ENCODE measurements around the gene TRIM59. TPM values are rescaled to one million over a fixed set of nuclear protein-coding genes. Genes with fewer than 3 reads are reported as not detected.

Gene TRIM59, protein sequence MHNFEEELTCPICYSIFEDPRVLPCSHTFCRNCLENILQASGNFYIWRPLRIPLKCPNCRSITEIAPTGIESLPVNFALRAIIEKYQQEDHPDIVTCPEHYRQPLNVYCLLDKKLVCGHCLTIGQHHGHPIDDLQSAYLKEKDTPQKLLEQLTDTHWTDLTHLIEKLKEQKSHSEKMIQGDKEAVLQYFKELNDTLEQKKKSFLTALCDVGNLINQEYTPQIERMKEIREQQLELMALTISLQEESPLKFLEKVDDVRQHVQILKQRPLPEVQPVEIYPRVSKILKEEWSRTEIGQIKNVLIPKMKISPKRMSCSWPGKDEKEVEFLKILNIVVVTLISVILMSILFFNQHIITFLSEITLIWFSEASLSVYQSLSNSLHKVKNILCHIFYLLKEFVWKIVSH
- 10 to 100 TPM; 15.2 to 32.1 TPM for total RNA-seq
- total RNA-seq = 17.1 to 35.0 reads per million in 2 donors

GRCh38 chr3:160449636-160450598 is at the start of gene TRIM59:
TRIM59 (minus strand) TSS chr3:160449786; CDS start chr3:160439183, 10,603 bp downstream.
- Mint-ChIP-seq H3K4me3 (peak within 1 kb of the TSS; percentile 100), H3K27me3 (no peaks in the 10 kb centered on the region), H3K27ac (peak within 1 kb of the TSS; percentile 95), H3K36me3 (ENCODE audit: low read depth) (no peaks in the 10 kb centered on the region), H3K4me1 (peaks cover 22% of the 10 kb centered on the region)
- no peaks in the 10 kb centered on the region for H3K9me3 ChIP-seq (ENCODE audit: control insufficient read depth, low read length, poor library complexity, severe bottlenecking)
- DNase-seq (peak; percentile 94 to 96 (median 95)), ATAC-seq (peak; percentile 96)

DNA sequence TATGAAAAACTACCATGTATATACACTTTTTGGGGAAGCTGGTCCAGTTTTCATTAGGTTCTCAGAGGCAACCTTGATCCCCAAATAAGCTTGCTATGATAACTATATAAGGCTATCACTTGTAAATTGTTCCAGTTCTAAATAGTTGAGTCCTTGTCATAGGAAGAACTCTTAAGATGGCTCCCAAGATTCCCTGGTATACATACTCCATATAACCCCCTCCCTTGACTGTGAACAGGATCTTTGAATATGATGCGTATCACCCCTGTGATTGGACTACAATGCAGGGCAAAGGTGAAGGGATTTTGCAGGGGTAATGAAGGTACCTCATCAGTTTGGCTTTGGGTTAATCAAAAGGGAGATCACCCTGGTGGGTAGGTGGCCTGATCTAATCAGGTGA is 48.6 kb upstream of the TRIM59 start:
- Mint-ChIP-seq H3K27me3 (no peaks in the 10 kb centered on the region), H3K36me3 (ENCODE audit: low read depth) (peaks cover 3% of the 10 kb centered on the region), H3K4me1 (peaks cover 4% of the 10 kb centered on the region), H3K27ac (no peak overlapping the region), H3K4me3 (no peak overlapping the region)
- DNase-seq = no peak
- no peaks in the 10 kb centered on the region for H3K9me3 ChIP-seq (ENCODE audit: control insufficient read depth, low read length, poor library complexity, severe bottlenecking)
- ATAC-seq = no peak

DNA sequence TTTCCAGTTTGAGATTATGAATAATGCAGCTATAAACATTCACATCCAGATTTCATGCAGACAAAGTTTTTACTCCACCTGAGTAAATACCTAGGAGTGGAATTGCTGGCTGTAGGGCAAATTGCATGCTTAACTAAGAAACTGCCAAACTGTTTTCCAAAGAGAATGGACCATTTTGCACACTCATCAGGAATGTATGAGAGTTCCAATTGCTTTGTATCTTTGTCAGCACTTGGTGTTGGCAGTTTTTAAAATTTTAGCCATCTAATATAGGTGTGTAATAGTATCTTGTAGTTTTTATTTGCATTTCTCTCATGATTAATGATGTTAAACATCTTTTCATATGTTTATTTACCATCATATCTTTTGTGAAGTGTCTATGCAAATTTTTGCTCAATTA is 40.6 kb upstream of the TRIM59 start:
- H3K27me3 Mint-ChIP-seq = no peaks in the 10 kb centered on the region
- H3K36me3 Mint-ChIP-seq (ENCODE audit: low read depth) = no peaks in the 10 kb centered on the region
- H3K4me3 Mint-ChIP-seq = no peak overlapping the region
- H3K9me3 ChIP-seq (ENCODE audit: control insufficient read depth, low read length, poor library complexity, severe bottlenecking) = no peaks in the 10 kb centered on the region
- ATAC-seq (no peak), DNase-seq (no peak)
- H3K27ac Mint-ChIP-seq = no peak overlapping the region
- peaks cover 8% of the 10 kb centered on the region for H3K4me1 Mint-ChIP-seq

DNA sequence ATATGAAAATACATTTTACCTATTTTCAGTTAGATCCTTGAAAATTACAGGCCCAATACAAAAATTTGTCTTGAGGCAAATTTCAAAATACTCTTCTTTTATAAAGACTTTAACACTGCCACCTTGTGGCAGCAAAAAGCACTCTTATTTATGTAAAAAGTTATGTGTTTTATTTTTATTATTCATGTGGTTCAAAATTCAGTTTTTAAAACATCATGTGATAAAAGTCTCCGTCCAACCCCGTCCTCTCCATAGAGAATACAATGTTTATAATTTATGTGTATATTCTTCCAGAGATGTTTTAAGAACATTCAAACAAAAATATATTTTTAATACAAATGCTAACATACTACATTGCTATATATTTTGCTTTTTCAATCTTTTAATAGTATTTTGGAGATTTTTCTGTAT is 36.9 kb upstream of the TRIM59 start:
- no peaks in the 10 kb centered on the region for H3K9me3 ChIP-seq (ENCODE audit: control insufficient read depth, low read length, poor library complexity, severe bottlenecking)
- Mint-ChIP-seq H3K27ac (no peak overlapping the region), H3K27me3 (peaks cover 20% of the 10 kb centered on the region), H3K36me3 (ENCODE audit: low read depth) (peaks cover 2% of the 10 kb centered on the region), H3K4me1 (peaks cover 7% of the 10 kb centered on the region), H3K4me3 (no peak overlapping the region)
- ATAC-seq (no peak), DNase-seq (no peak)

- Mint-ChIP-seq H3K4me1 (peaks cover 7% of the 10 kb centered on the region), H3K27ac (peak overlapping the region; percentile 53), H3K4me3 (no peak overlapping the region), H3K36me3 (ENCODE audit: low read depth) (peaks cover 2% of the 10 kb centered on the region), H3K27me3 (peaks cover 26% of the 10 kb centered on the region)
- ATAC-seq (no peak), DNase-seq (no peak)
- no peaks in the 10 kb centered on the region for H3K9me3 ChIP-seq (ENCODE audit: control insufficient read depth, low read length, poor library complexity, severe bottlenecking)
These were observed 33.2 kb upstream of the TRIM59 start for GRCh38 chr3:160482796-160483195.

- Mint-ChIP-seq H3K27me3 (peaks cover 26% of the 10 kb centered on the region), H3K36me3 (ENCODE audit: low read depth) (peaks cover 2% of the 10 kb centered on the region), H3K4me3 (no peak overlapping the region), H3K4me1 (peaks cover 7% of the 10 kb centered on the region), H3K27ac (peak overlapping the region; percentile 60)
- no peak for ATAC-seq
- no peak for DNase-seq
- H3K9me3 ChIP-seq (ENCODE audit: control insufficient read depth, low read length, poor library complexity, severe bottlenecking) = no peaks in the 10 kb centered on the region
These were observed 32.3 kb upstream of the TRIM59 start for GRCh38 chr3:160481856-160482255.

DNA sequence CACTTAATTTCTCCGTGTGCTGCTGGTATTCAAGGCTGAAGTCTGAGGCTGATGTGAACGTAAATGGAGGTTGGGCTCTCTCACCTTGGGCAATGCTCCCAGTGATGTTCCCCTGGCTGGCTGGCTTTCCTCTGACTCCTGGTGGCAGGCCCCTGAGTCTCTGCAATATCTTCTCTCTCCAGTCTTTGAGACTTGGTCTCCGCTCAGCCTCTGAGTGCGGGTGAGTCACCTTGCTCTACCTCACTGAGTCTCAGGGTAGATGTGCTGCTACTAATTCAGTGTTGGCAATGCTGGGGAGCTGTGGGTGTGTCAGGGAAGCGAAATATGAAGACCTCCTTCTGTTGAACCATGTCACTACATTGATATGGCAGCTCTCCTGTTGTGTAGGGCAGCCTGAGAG is 31.3 kb upstream of the TRIM59 start:
- H3K9me3 ChIP-seq (ENCODE audit: control insufficient read depth, low read length, poor library complexity, severe bottlenecking) = no peaks in the 10 kb centered on the region
- Mint-ChIP-seq H3K4me3 (no peak overlapping the region), H3K27ac (no peak overlapping the region), H3K36me3 (ENCODE audit: low read depth) (peaks cover 2% of the 10 kb centered on the region), H3K4me1 (peaks cover 7% of the 10 kb centered on the region), H3K27me3 (peaks cover 26% of the 10 kb centered on the region)
- no peak for DNase-seq
- ATAC-seq = no peak

- peaks cover 2% of the 10 kb centered on the region for H3K4me1 Mint-ChIP-seq
- peaks cover 31% of the 10 kb centered on the region for H3K27me3 Mint-ChIP-seq
- ATAC-seq = no peak
- H3K27ac Mint-ChIP-seq = no peak overlapping the region
- peaks cover 2% of the 10 kb centered on the region for H3K36me3 Mint-ChIP-seq (ENCODE audit: low read depth)
- H3K4me3 Mint-ChIP-seq = no peak overlapping the region
- DNase-seq = no peak
- H3K9me3 ChIP-seq (ENCODE audit: control insufficient read depth, low read length, poor library complexity, severe bottlenecking) = no peaks in the 10 kb centered on the region
These were observed 29.8 kb upstream of the TRIM59 start for GRCh38 chr3:160479376-160479775.

GRCh38 chr3:160478338-160478737 is 28.8 kb upstream of the TRIM59 start:
- DNase-seq (no peak), ATAC-seq (no peak)
- H3K9me3 ChIP-seq (ENCODE audit: control insufficient read depth, low read length, poor library complexity, severe bottlenecking) = no peaks in the 10 kb centered on the region
- no peak overlapping the region for H3K27ac Mint-ChIP-seq
- no peak overlapping the region for H3K4me3 Mint-ChIP-seq
- no peaks in the 10 kb centered on the region for H3K36me3 Mint-ChIP-seq (ENCODE audit: low read depth)
- peaks cover 20% of the 10 kb centered on the region for H3K27me3 Mint-ChIP-seq
- no peaks in the 10 kb centered on the region for H3K4me1 Mint-ChIP-seq

- H3K27ac Mint-ChIP-seq = peak overlapping the region; percentile 19
- no peak overlapping the region for H3K4me3 Mint-ChIP-seq
- DNase-seq = no peak
- ATAC-seq = no peak
- H3K36me3 Mint-ChIP-seq (ENCODE audit: low read depth) = no peaks in the 10 kb centered on the region
- H3K4me1 Mint-ChIP-seq = no peaks in the 10 kb centered on the region
- peaks cover 16% of the 10 kb centered on the region for H3K27me3 Mint-ChIP-seq
- no peaks in the 10 kb centered on the region for H3K9me3 ChIP-seq (ENCODE audit: control insufficient read depth, low read length, poor library complexity, severe bottlenecking)
These were observed 28.2 kb upstream of the TRIM59 start for GRCh38 chr3:160477750-160478149.

GRCh38 chr3:160475884-160476283 is 26.3 kb upstream of the TRIM59 start:
- Mint-ChIP-seq H3K4me1 (no peaks in the 10 kb centered on the region), H3K27me3 (peaks cover 7% of the 10 kb centered on the region), H3K4me3 (no peak overlapping the region), H3K27ac (no peak overlapping the region), H3K36me3 (ENCODE audit: low read depth) (no peaks in the 10 kb centered on the region)
- ATAC-seq = no peak
- no peak for DNase-seq
- no peaks in the 10 kb centered on the region for H3K9me3 ChIP-seq (ENCODE audit: control insufficient read depth, low read length, poor library complexity, severe bottlenecking)

DNA sequence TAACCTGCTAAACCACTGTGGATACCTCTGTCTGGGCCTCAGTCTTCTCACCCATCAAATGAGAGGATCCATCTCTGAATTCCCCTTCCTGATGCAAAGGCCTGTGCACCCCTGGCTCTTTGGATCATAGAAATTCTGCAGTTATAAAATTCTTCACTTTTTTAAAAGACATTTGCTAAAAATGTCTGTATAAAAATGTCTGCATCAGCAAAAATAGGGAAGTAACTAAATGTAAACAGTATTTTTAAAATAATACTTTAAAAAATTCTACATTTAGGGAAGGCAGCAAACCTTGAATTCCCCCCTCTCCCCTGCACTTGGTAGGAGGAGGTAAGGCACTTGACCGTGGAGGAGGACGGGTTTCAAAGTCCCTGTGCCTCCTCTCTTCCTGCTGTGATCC is 25.6 kb upstream of the TRIM59 start:
- Mint-ChIP-seq H3K27ac (no peak overlapping the region), H3K4me1 (no peaks in the 10 kb centered on the region), H3K4me3 (no peak overlapping the region), H3K36me3 (ENCODE audit: low read depth) (no peaks in the 10 kb centered on the region), H3K27me3 (peaks cover 6% of the 10 kb centered on the region)
- DNase-seq = no peak
- ATAC-seq = no peak
- no peaks in the 10 kb centered on the region for H3K9me3 ChIP-seq (ENCODE audit: control insufficient read depth, low read length, poor library complexity, severe bottlenecking)

DNA sequence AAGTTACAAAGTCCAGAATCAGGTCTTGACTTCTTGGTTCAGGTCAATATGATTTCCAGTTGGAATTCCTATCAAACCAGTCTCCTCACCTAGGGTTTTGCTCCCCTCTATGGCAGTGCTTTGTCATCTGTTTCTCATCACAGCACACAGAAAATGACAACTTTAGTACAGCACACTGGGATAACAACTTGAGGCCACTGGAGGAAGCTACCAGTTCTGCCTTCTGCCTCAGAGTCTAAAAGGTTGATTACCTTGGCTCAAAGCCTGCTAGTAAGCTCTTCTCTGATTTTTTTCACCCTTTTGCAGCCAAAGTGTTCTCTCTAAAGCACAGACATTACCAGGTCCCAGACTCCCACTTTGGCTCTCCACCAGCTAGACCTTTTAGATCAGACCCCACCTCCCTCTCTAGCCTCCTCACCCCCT is 24.8 kb upstream of the TRIM59 start:
- no peak overlapping the region for H3K27ac Mint-ChIP-seq
- H3K4me3 Mint-ChIP-seq = no peak overlapping the region
- peaks cover 6% of the 10 kb centered on the region for H3K27me3 Mint-ChIP-seq
- no peaks in the 10 kb centered on the region for H3K4me1 Mint-ChIP-seq
- no peaks in the 10 kb centered on the region for H3K9me3 ChIP-seq (ENCODE audit: control insufficient read depth, low read length, poor library complexity, severe bottlenecking)
- DNase-seq = no peak
- no peak for ATAC-seq
- no peaks in the 10 kb centered on the region for H3K36me3 Mint-ChIP-seq (ENCODE audit: low read depth)
